Sigmoid colon (tissue), 7 donors: ENCODE measurements around the gene LMNTD2. TPM values are rescaled to one million over a fixed set of nuclear protein-coding genes. Genes with fewer than 3 reads are reported as not detected.

Experiments
- DNase-seq: peaks from one replicate; pipeline ENCODE4 v3.0.0-alpha.2; 2019
- H3K27ac ChIP-seq, 4 donors: fragments of 200-600 bp; sonication (generic); one replicate each; pipeline ENCODE4 v1.5.1; 2016 to 2019; ENCODE audit warnings: mild to moderate bottlenecking in 1 of 4
- H3K27me3 ChIP-seq, 3 donors: fragments of 200-600 bp; sonication (generic); one replicate each; pipeline ENCODE4 v1.5.1; 2019; ENCODE audit warnings: mild to moderate bottlenecking in 1 of 3
- H3K36me3 ChIP-seq, 4 donors: fragments of 200-600 bp; sonication (generic); one replicate each; pipeline ENCODE4 v1.5.1; 2016 to 2019
- H3K4me1 ChIP-seq, 4 donors: fragments of 200-600 bp; sonication (generic); one replicate each; pipeline ENCODE4 v1.5.1; 2017 to 2019
- H3K4me3 ChIP-seq, 4 donors: fragments of 200-600 bp; sonication (generic); one replicate each; pipeline ENCODE4 v1.5.1; 2017 to 2019; ENCODE audit warnings: mild to moderate bottlenecking in 2 of 4, moderate library complexity in 1 of 4
- H3K9me3 ChIP-seq, 4 donors: fragments of 200-600 bp in 3 of 4; sonication (generic) in 3 of 4; one replicate each; pipeline versions ENCODE4 v1.5.1 to v1.6.1; 2013 to 2019
- EP300 ChIP-seq, 4 donors: sonication (generic); formaldehyde crosslinking; IDR thresholded peaks; one replicate each; pipeline ENCODE4 v1.6.1; 2017; ENCODE audit warnings: antibody characterized with exemption in 4 of 4
- POLR2A ChIP-seq, 2 donors: fragments of 450-650 bp; IDR thresholded peaks; one replicate each; pipeline ENCODE4 v1.6.1; 2016; ENCODE audit warnings: antibody characterized with exemption in 2 of 2, mild to moderate bottlenecking in 2 of 2, moderate library complexity in 2 of 2
- POLR2AphosphoS5 ChIP-seq, 4 donors: sonication (generic); formaldehyde crosslinking; IDR thresholded peaks; one replicate each; pipeline ENCODE4 v1.6.1; 2017; ENCODE audit warnings: antibody characterized with exemption in 4 of 4
- WGBS, 2 donors: extraction: QIAGEN DNeasy Blood & Tissue Kit; methylation state at CpG; one replicate each; pipeline ENCODE4 v1.1.7; 2013; 5-methylcytosine and 5-hydroxymethylcytosine counted together
- intact Hi-C: fragments of 100-400 bp; cut with DNase I; formaldehyde crosslinking; loops from one replicate; pipeline ENCODE4 v1.15.1; 2023
- polyA plus RNA-seq, 3 donors: library from polyadenylated mRNA; stranded (reverse); fragments of 200-250 nt; gene quantifications; one replicate each; pipeline ENCODE4 v1.2.3, GENCODE V29; 2013
- total RNA-seq, 4 donors: library from RNA; depleted of rRNA; stranded (reverse); fragments of >200 nt; gene quantifications; one replicate each; pipeline ENCODE4 v1.1.0, GENCODE V29; 2016
- TF ChIP-seq, protein P1 (sequence below), 4 experiments: fragments of 450-650 bp in 3 of 4; fragments of 200-600 bp in 1 of 4; IDR thresholded peaks; one replicate each; pipeline ENCODE4 v1.5.1; 2016 to 2019; ENCODE audit warnings: antibody characterized with exemption in 4 of 4, mild to moderate bottlenecking in 3 of 4, moderate library complexity in 2 of 4
- donor health status: healthy with polysubstance abuse.
- donor health status: Bipolar disorder and iron deficiency.
- donor health status: healthy.

Gene LMNTD2
- total and polyA plus RNA-seq, 7 donors = 0.66 to 6.3 (median 1.3) TPM; not detected in 1

GRCh38 chr11:561148-562003, 838 bp upstream of the LMNTD2 start:
- DNase-seq = no peak

GRCh38 chr11:559712-560304, 730 bp downstream of the LMNTD2 start:
- peaks cover 31 to 48% (median 44%) of the 10 kb centered on the region in 3 donors for H3K27me3 ChIP-seq
- TF ChIP-seq POLR2A (IDR thresholded peaks at IDR 0.05) = no peak
- no peak for TF ChIP-seq POLR2AphosphoS5 (IDR thresholded peaks at IDR 0.05)
- TF ChIP-seq EP300 (IDR thresholded peaks at IDR 0.05) = no peak
- TF ChIP-seq, protein P1, sequence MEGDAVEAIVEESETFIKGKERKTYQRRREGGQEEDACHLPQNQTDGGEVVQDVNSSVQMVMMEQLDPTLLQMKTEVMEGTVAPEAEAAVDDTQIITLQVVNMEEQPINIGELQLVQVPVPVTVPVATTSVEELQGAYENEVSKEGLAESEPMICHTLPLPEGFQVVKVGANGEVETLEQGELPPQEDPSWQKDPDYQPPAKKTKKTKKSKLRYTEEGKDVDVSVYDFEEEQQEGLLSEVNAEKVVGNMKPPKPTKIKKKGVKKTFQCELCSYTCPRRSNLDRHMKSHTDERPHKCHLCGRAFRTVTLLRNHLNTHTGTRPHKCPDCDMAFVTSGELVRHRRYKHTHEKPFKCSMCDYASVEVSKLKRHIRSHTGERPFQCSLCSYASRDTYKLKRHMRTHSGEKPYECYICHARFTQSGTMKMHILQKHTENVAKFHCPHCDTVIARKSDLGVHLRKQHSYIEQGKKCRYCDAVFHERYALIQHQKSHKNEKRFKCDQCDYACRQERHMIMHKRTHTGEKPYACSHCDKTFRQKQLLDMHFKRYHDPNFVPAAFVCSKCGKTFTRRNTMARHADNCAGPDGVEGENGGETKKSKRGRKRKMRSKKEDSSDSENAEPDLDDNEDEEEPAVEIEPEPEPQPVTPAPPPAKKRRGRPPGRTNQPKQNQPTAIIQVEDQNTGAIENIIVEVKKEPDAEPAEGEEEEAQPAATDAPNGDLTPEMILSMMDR (IDR thresholded peaks at IDR 0.05) = no peak
- WGBS, 2 donors = 18 to 67% methylated on average over 18 of the region's 18 CpGs
- intact Hi-C loops = no loop called here
- no peak for DNase-seq
- no peaks in the 10 kb centered on the region for H3K9me3 ChIP-seq
- no peaks in the 10 kb centered on the region for H3K36me3 ChIP-seq
- peaks cover 0 to 30% (median 27%) of the 10 kb centered on the region in 4 donors for H3K4me1 ChIP-seq
- H3K4me3 ChIP-seq = peak overlapping the region in 3 of 4 donors; percentile 67 to 74 (median 68)
- peak overlapping the region in 3 of 4 donors; percentile 52 to 56 (median 53) for H3K27ac ChIP-seq

More at GRCh38 chr11:561148-562003, 838 bp upstream of the LMNTD2 start:
- Histone ChIP-seq H3K4me1 (peaks cover 0 to 16% (median 15%) of the 10 kb centered on the region in 4 donors), H3K9me3 (no peaks in the 10 kb centered on the region), H3K27ac (peak overlapping the region in 3 of 4 donors; percentile 1 to 59 (median 34)), H3K36me3 (no peaks in the 10 kb centered on the region), H3K4me3 (peak overlapping the region; percentile 21 to 74 (median 68)), H3K27me3 (peaks cover 17 to 32% (median 29%) of the 10 kb centered on the region in 3 donors)
- 3 to 7% methylated on average over 67 of the region's 67 CpGs for WGBS, 2 donors
- TF ChIP-seq POLR2A (IDR thresholded peaks at IDR 0.05) = no peak
- no peak for TF ChIP-seq POLR2AphosphoS5 (IDR thresholded peaks at IDR 0.05)
- no peak for TF ChIP-seq EP300 (IDR thresholded peaks at IDR 0.05)
- TF ChIP-seq, protein P1 (IDR thresholded peaks at IDR 0.05) = no peak
- intact Hi-C loops = no loop called here

GRCh38 chr11:559020-559620, 1.4 kb downstream of the LMNTD2 start:
- DNase-seq = no peak
- Histone ChIP-seq H3K36me3 (no peaks in the 10 kb centered on the region), H3K4me1 (peaks cover 0 to 36% (median 33%) of the 10 kb centered on the region in 4 donors), H3K27me3 (peaks cover 38 to 55% (median 50%) of the 10 kb centered on the region in 3 donors), H3K27ac (no peak overlapping the region), H3K9me3 (no peaks in the 10 kb centered on the region), H3K4me3 (no peak overlapping the region)
- no peak for TF ChIP-seq POLR2AphosphoS5 (IDR thresholded peaks at IDR 0.05)
- TF ChIP-seq, protein P1 (IDR thresholded peaks at IDR 0.05) = no peak
- TF ChIP-seq EP300 (IDR thresholded peaks at IDR 0.05) = no peak
- no peak for TF ChIP-seq POLR2A (IDR thresholded peaks at IDR 0.05)
- intact Hi-C loops = no loop called here
- 66 to 85% methylated on average over 15 of the region's 15 CpGs for WGBS, 2 donors

DNA sequence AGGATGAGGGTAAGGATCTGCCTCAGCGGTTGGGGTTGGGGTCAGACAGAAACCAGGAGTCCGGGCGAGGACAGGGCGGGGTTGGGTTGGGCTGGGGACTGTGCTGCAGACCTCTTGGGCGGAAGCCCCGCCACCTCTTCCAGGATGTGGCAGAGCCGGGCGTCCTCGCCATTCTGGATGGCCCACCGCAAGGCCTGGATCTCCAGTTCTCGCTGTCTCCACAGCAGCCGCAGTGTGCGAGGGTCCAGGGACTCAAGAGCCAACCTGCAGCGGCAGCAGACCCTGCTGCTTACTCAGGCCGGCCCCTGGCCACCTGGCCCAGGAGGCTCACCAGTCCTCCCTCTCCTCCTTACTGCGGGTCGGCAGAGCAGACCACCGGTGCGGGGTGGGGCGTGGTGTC, 2.0 kb downstream of the LMNTD2 start:
- peaks cover 44 to 61% (median 57%) of the 10 kb centered on the region in 3 donors for H3K27me3 ChIP-seq
- no peak overlapping the region for H3K27ac ChIP-seq
- no peaks in the 10 kb centered on the region for H3K9me3 ChIP-seq
- DNase-seq = no peak
- H3K4me3 ChIP-seq = no peak overlapping the region
- intact Hi-C loops = no loop called here
- peaks cover 0 to 36% (median 33%) of the 10 kb centered on the region in 4 donors for H3K4me1 ChIP-seq
- 89% methylated on average over 20 of the region's 20 CpGs for WGBS, 2 donors
- H3K36me3 ChIP-seq = no peaks in the 10 kb centered on the region
- TF ChIP-seq, protein P1 (IDR thresholded peaks at IDR 0.05) = no peak
- no peak for TF ChIP-seq EP300 (IDR thresholded peaks at IDR 0.05)
- TF ChIP-seq POLR2A (IDR thresholded peaks at IDR 0.05) = no peak
- no peak for TF ChIP-seq POLR2AphosphoS5 (IDR thresholded peaks at IDR 0.05)
